Cardiac ventricle fibroblast (primary cell): Measurements from ENCODE around the gene KRTAP29-1. TPM values are rescaled to one million over a fixed set of nuclear protein-coding genes. Genes with fewer than 3 reads are reported as not detected.

Experiments
- total RNA-seq: library from RNA; depleted of rRNA; stranded (reverse); fragments of >200 nt; gene quantifications from 2 replicates; pipeline ENCODE4 v1.2.3, GENCODE V29; 2015

Gene KRTAP29-1
- total RNA-seq: not detected in 2 replicates

GRCh38 chr17:41301916-41302901 lies at the start of gene KRTAP29-1:
TSS of gene KRTAP29-1 (minus strand) at chr17:41302851. CDS start at chr17:41302851, 0 bp downstream.

GRCh38 chr17:41350381-41350878 lies 47.8 kb upstream of the KRTAP29-1 start, which contains the start of gene KRT33A:
TSS of gene KRT33A (minus strand) at chr17:41350828. CDS start at chr17:41350767, 61 bp downstream.

GRCh38 chr17:41315204-41315794 lies 12.6 kb upstream of the KRTAP29-1 start, which contains the start of gene KRTAP17-1:
TSS of gene KRTAP17-1 (minus strand) at chr17:41315710. CDS start at chr17:41315650, 60 bp downstream.

GRCh38 chr17:41308918-41309359 lies 6.3 kb upstream of the KRTAP29-1 start, which contains the start of gene KRTAP16-1:
TSS of gene KRTAP16-1 (minus strand) at chr17:41309309. CDS start at chr17:41309253, 56 bp downstream.

GRCh38 chr17:41275648-41276190 lies 26.9 kb downstream of the KRTAP29-1 start, which contains the start of gene KRTAP9-7:
TSS of gene KRTAP9-7 (plus strand) at chr17:41275698. CDS start at chr17:41275698, 0 bp downstream.

GRCh38 chr17:41265078-41265477 lies 37.6 kb downstream of the KRTAP29-1 start, which contains the start of gene KRTAP9-6:
TSS of gene KRTAP9-6 (plus strand) at chr17:41265378. CDS start at chr17:41265378, 0 bp downstream.

GRCh38 chr17:41255381-41256290 lies 47.0 kb downstream of the KRTAP29-1 start, which contains the start of gene KRTAP9-9:
TSS of gene KRTAP9-9 (plus strand) at chr17:41255384.

Other genes with a start within 250 kb of the KRTAP29-1 start
- gene KRTAP2-2, start 247.6 kb downstream of the KRTAP29-1 start, total RNA-seq: not detected in 2 replicates
- not detected in 2 replicates for gene KRTAP2-3, start 242.7 kb downstream of the KRTAP29-1 start, total RNA-seq
- gene KRTAP2-4, start 237.0 kb downstream of the KRTAP29-1 start, total RNA-seq: not detected in 2 replicates
- gene KRTAP4-7, start 218.7 kb downstream of the KRTAP29-1 start, total RNA-seq: not detected in 2 replicates
- not detected in 2 replicates for gene KRTAP4-8, start 204.7 kb downstream of the KRTAP29-1 start, total RNA-seq
- not detected in 2 replicates for gene KRTAP4-16, start 200.6 kb downstream of the KRTAP29-1 start, total RNA-seq
- gene KRTAP4-9, start 197.5 kb downstream of the KRTAP29-1 start, total RNA-seq: not detected in 2 replicates
- gene KRTAP4-11, start 184.5 kb downstream of the KRTAP29-1 start, total RNA-seq: not detected in 2 replicates
- not detected in 2 replicates for gene KRTAP4-12, start 178.7 kb downstream of the KRTAP29-1 start, total RNA-seq
- not detected in 2 replicates for gene KRTAP4-6, start 162.3 kb downstream of the KRTAP29-1 start, total RNA-seq
- not detected in 2 replicates for gene KRTAP4-5, start 153.0 kb downstream of the KRTAP29-1 start, total RNA-seq
- not detected in 2 replicates for gene KRTAP4-4, start 142.1 kb downstream of the KRTAP29-1 start, total RNA-seq
- not detected in 2 replicates for gene KRTAP4-3, start 134.6 kb downstream of the KRTAP29-1 start, total RNA-seq
- gene KRTAP4-2, start 124.6 kb downstream of the KRTAP29-1 start, total RNA-seq: not detected in 2 replicates
- not detected in 2 replicates for gene KRTAP4-1, start 117.9 kb downstream of the KRTAP29-1 start, total RNA-seq
- not detected in 2 replicates for gene KRTAP9-1, start 113.0 kb downstream of the KRTAP29-1 start, total RNA-seq
- not detected in 2 replicates for gene KRTAP9-2, start 76.2 kb downstream of the KRTAP29-1 start, total RNA-seq
- gene KRTAP9-3, start 70.4 kb downstream of the KRTAP29-1 start, total RNA-seq: not detected in 2 replicates
- not detected in 2 replicates for gene KRTAP9-8, start 64.9 kb downstream of the KRTAP29-1 start, total RNA-seq
- gene KRTAP9-4, start 53.2 kb downstream of the KRTAP29-1 start, total RNA-seq: not detected in 2 replicates
- not detected in 2 replicates for gene KRTAP9-9, start 47.5 kb downstream of the KRTAP29-1 start, total RNA-seq
- gene KRTAP9-6, start 37.5 kb downstream of the KRTAP29-1 start, total RNA-seq: not detected in 2 replicates
- not detected in 2 replicates for gene KRTAP9-7, start 27.2 kb downstream of the KRTAP29-1 start, total RNA-seq
- gene KRTAP16-1, start 6.5 kb upstream of the KRTAP29-1 start, total RNA-seq: not detected in 2 replicates
- gene KRTAP17-1, start 12.9 kb upstream of the KRTAP29-1 start, total RNA-seq: not detected in 2 replicates
- not detected in 2 replicates for gene KRT33A, start 48.0 kb upstream of the KRTAP29-1 start, total RNA-seq
- not detected in 2 replicates for gene KRT33B, start 67.0 kb upstream of the KRTAP29-1 start, total RNA-seq
- gene KRT34, start 79.5 kb upstream of the KRTAP29-1 start, total RNA-seq: not detected in 2 replicates
- not detected in 2 replicates for gene KRT31, start 94.8 kb upstream of the KRTAP29-1 start, total RNA-seq
- not detected in 2 replicates for gene KRT37, start 121.7 kb upstream of the KRTAP29-1 start, total RNA-seq
- gene KRT38, start 138.1 kb upstream of the KRTAP29-1 start, total RNA-seq: not detected in 2 replicates
- gene KRT32, start 164.5 kb upstream of the KRTAP29-1 start, total RNA-seq: not detected in 2 replicates
- gene KRT35, start 178.3 kb upstream of the KRTAP29-1 start, total RNA-seq: not detected in 2 replicates
- gene KRT36, start 187.1 kb upstream of the KRTAP29-1 start, total RNA-seq: not detected in 2 replicates
- gene KRT13, start 202.8 kb upstream of the KRTAP29-1 start, total RNA-seq: 0.75 TPM in 1 of 2 replicates, not detected in the other
- 0.59 TPM in 1 of 2 replicates, not detected in the other for gene KRT15, start 216.0 kb upstream of the KRTAP29-1 start, total RNA-seq
- gene KRT19, start 225.5 kb upstream of the KRTAP29-1 start, total RNA-seq: 22.6 and 32.1 TPM in 2 replicates